IMR-90 (cell line): ENCODE data around the gene BICD1. TPM values are rescaled to one million over a fixed set of nuclear protein-coding genes. Genes with fewer than 3 reads are reported as not detected.
A peak's percentile ranks its signal among the peaks of the same experiment; 100 is the strongest.

ENCODE experiments used
- ATAC-seq: fragments of 200-7000 bp; cut with Tn5 transposase; 2 replicates; pipeline ENCODE4 v1.9.1; 2020; ENCODE audit warnings: low read depth, mild to moderate bottlenecking, moderate library complexity
- BruUV-seq: library from RNA; stranded (reverse); fragments of 400-500 nt; replicated peaks from 2 replicates; lab custom pipeline; 2021; lab: Mats Ljungman, UMichigan
- CTCF ChIA-PET: fragments of 300-600 bp; formaldehyde crosslinking; extraction: SDS; loops from one replicate; lab custom pipeline; 2021; ENCODE audit warnings: antibody characterized with exemption; lab: Yijun Ruan, JAX
- POLR2A ChIA-PET: fragments of 300-600 bp; sonication (Branson Sonifier 250); formaldehyde crosslinking; loops from one replicate; lab custom pipeline; 2022; ENCODE audit warnings: antibody characterized with exemption; ENCODE audit not compliant: unreplicated experiment; lab: Charles Lee
- DNase-seq: peaks from one replicate; pipeline ENCODE4 v3.0.0; 2013
- H2AFZ ChIP-seq: replicated peaks from 2 replicates; pipeline ENCODE3; 2013; ENCODE audit warnings: low read length, mild to moderate bottlenecking; ENCODE audit not compliant: poor library complexity
- H2AK5ac ChIP-seq: 2 replicates; pipeline ENCODE4 v1.6.1; 2013; ENCODE audit warnings: low read depth, low read length, inconsistent platforms
- H2AK9ac ChIP-seq: replicated peaks from 2 replicates; pipeline ENCODE3; 2013; ENCODE audit warnings: mild to moderate bottlenecking, low read depth, low read length, moderate library complexity; ENCODE audit not compliant: poor library complexity
- H2BK120ac ChIP-seq: 2 replicates; pipeline ENCODE4 v1.6.1; 2013; ENCODE audit warnings: low read depth, low read length, inconsistent platforms
- H2BK15ac ChIP-seq: 3 replicates; pipeline ENCODE4 v1.6.1; 2013; ENCODE audit warnings: low read depth, low read length, inconsistent platforms
- H2BK20ac ChIP-seq: 2 replicates; pipeline ENCODE4 v1.6.1; 2013; ENCODE audit warnings: low read depth, mild to moderate bottlenecking, inconsistent platforms, low read length, moderate library complexity
- H2BK5ac ChIP-seq: 2 replicates; pipeline ENCODE4 v1.6.1; 2013; ENCODE audit warnings: mild to moderate bottlenecking, low read depth, low read length, inconsistent platforms; ENCODE audit not compliant: poor library complexity, severe bottlenecking
- H3K14ac ChIP-seq: replicated peaks from 2 replicates; pipeline ENCODE4 v1.6.1; 2013; ENCODE audit warnings: low read depth, low read length, inconsistent platforms
- H3K18ac ChIP-seq: 2 replicates; pipeline ENCODE4 v1.6.1; 2013; ENCODE audit warnings: low read depth, low read length, control low read depth
- H3K23ac ChIP-seq: 2 replicates; pipeline ENCODE4 v1.6.1; 2013; ENCODE audit warnings: low read depth, low read length, inconsistent platforms
- H3K27ac ChIP-seq: 2 replicates; pipeline ENCODE4 v1.5.1; 2013; ENCODE audit warnings: mild to moderate bottlenecking, control low read depth, low read length; ENCODE audit not compliant: insufficient read depth
- H3K27me3 ChIP-seq: 2 replicates; pipeline ENCODE4 v1.6.1; 2013; ENCODE audit warnings: low read length; ENCODE audit not compliant: control insufficient read depth, insufficient read depth
- H3K36me3 ChIP-seq: 2 replicates; pipeline ENCODE4 v1.6.1; 2013; ENCODE audit warnings: low read length, mixed read lengths; ENCODE audit not compliant: control insufficient read depth, insufficient read depth
- H3K4ac ChIP-seq: 2 replicates; pipeline ENCODE4 v1.6.1; 2013; ENCODE audit warnings: low read depth, low read length, inconsistent platforms
- H3K4me1 ChIP-seq: 2 replicates; pipeline ENCODE4 v1.6.1; 2013; ENCODE audit warnings: low read length, mixed read lengths; ENCODE audit not compliant: control insufficient read depth, insufficient read depth
- H3K4me2 ChIP-seq: 2 replicates; pipeline ENCODE4 v1.6.1; 2013; ENCODE audit warnings: low read depth, mild to moderate bottlenecking, control low read depth, low read length, moderate library complexity
- H3K4me3 ChIP-seq: 2 replicates; pipeline ENCODE4 v1.5.1; 2013; ENCODE audit warnings: low read depth, mild to moderate bottlenecking, control low read depth, low read length, moderate library complexity; ENCODE audit not compliant: insufficient read depth
- H3K56ac ChIP-seq: 2 replicates; pipeline ENCODE4 v1.6.1; 2013; ENCODE audit warnings: low read length, inconsistent platforms; ENCODE audit not compliant: insufficient read depth; ENCODE audit errors: extremely low read depth
- H3K79me1 ChIP-seq, 2 experiments: 2 replicates each; pipeline ENCODE4 v1.6.1; 2013; ENCODE audit warnings: low read length in 2 of 2, inconsistent platforms in 1 of 2, low read depth in 1 of 2
- H3K9ac ChIP-seq: 2 replicates; pipeline ENCODE4 v1.6.1; 2013; ENCODE audit warnings: low read depth, low read length, control low read depth
- H3K9me1 ChIP-seq: 2 replicates; pipeline ENCODE4 v1.6.1; 2013; ENCODE audit warnings: low read length, inconsistent platforms; ENCODE audit not compliant: insufficient read depth
- H3K9me3 ChIP-seq: 2 replicates; pipeline ENCODE4 v1.6.1; 2013; ENCODE audit warnings: low read length; ENCODE audit not compliant: control insufficient read depth, insufficient read depth
- H4K20me1 ChIP-seq: 2 replicates; pipeline ENCODE4 v1.6.1; 2013; ENCODE audit warnings: low read length, inconsistent platforms; ENCODE audit not compliant: insufficient read depth
- H4K5ac ChIP-seq: 2 replicates; pipeline ENCODE4 v1.6.1; 2013; ENCODE audit warnings: mild to moderate bottlenecking, low read depth, low read length, control low read depth
- H4K8ac ChIP-seq, 2 experiments: 2 replicates each; pipeline ENCODE4 v1.6.1; 2013; ENCODE audit warnings: low read depth in 2 of 2, low read length in 2 of 2, control low read depth in 1 of 2, inconsistent platforms in 1 of 2
- H4K91ac ChIP-seq: 2 replicates; pipeline ENCODE4 v1.6.1; 2013; ENCODE audit warnings: low read depth, low read length, inconsistent platforms; ENCODE audit not compliant: insufficient read depth
- MAFK ChIP-seq: IDR thresholded peaks from 2 replicates; pipeline ENCODE4 v1.6.1; 2012; ENCODE audit warnings: low read depth, low read length, improper control_type of control experiment
- NFE2L2 ChIP-seq: fragments of 150-350 bp; IDR thresholded peaks from 2 replicates; pipeline ENCODE4 v1.6.1; 2016; ENCODE audit warnings: low read depth, mild to moderate bottlenecking, low read length
- POLR2A ChIP-seq: IDR thresholded peaks from 2 replicates; pipeline ENCODE4 v1.6.1; 2012; ENCODE audit warnings: mild to moderate bottlenecking, low read depth, low read length
- SMC3 ChIP-seq: fragments of 150-350 bp; IDR thresholded peaks from 2 replicates; pipeline ENCODE4 v1.6.1; 2016; ENCODE audit warnings: low read depth, mild to moderate bottlenecking, antibody characterized with exemption, low read length, moderate library complexity
- WGBS, 2 experiments: methylation state at CpG; one replicate each; pipeline versions ENCODE4 v1.1.5 to v1.1.7; 2013; ENCODE audit warnings: missing lambda C conversion rate in 2 of 2; ENCODE audit not compliant: insufficient read length in 1 of 2; ENCODE audit errors: extremely low coverage in 2 of 2; 5-methylcytosine and 5-hydroxymethylcytosine counted together
- dilution Hi-C: fragments of 300-500 bp; cut with HindIII; formaldehyde crosslinking; loops from one replicate; pipeline ENCODE4 v1.14.3; 2018; ENCODE audit warnings: low sequenced_read_pairs; ENCODE audit not compliant: unreplicated experiment
- in situ Hi-C: fragments of 300-500 bp; cut with MboI; formaldehyde crosslinking; loops from 3 replicates; pipeline ENCODE4 v1.14.3; 2019; ENCODE audit warnings: low sequenced_read_pairs, inconsistent platforms, mixed read lengths
- intact Hi-C: fragments of 100-400 bp; cut with micrococcal nuclease; formaldehyde crosslinking; loops from 2 replicates; pipeline ENCODE4 v1.10.0; 2022
- polyA plus RNA-seq, 3 experiments: library from polyadenylated mRNA; depleted of rRNA; stranded (reverse); fragments of >200 nt; gene quantifications; 2 replicates each; pipeline ENCODE4 v1.2.3, GENCODE V29; 2012; ENCODE audit warnings: low replicate concordance in 1 of 3
- total RNA-seq: library from RNA; depleted of rRNA; stranded (reverse); fragments of >200 nt; gene quantifications from 2 replicates; pipeline ENCODE4 v1.2.3, GENCODE V29; 2012

Gene BICD1
- total and polyA plus RNA-seq, 2 of the 4 experiments (the other 2 are of a cell fraction): 17.2 to 21.8 TPM

DNA sequence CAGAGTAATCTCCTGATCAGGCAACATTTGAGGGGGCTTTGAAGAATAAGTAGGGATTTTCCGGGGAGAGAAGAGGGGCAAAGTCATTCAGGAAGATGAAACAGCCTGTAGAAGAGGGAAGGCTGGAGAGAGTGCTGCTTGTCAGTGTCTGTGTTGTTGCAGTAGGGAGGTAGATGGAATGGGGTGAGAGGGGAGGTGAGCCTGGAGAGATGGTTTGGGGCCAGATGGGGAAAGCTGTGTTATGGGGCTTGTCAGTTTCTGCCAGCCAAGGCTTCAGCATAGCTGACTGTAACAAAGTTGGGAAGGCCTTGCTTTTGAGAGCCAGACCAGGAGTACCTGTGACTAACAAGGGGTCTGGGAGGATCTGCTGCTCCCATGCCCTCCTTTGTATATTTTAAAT lies 18.0 kb downstream of the BICD1 start (continued):
- TF ChIP-seq SMC3: no peak

DNA sequence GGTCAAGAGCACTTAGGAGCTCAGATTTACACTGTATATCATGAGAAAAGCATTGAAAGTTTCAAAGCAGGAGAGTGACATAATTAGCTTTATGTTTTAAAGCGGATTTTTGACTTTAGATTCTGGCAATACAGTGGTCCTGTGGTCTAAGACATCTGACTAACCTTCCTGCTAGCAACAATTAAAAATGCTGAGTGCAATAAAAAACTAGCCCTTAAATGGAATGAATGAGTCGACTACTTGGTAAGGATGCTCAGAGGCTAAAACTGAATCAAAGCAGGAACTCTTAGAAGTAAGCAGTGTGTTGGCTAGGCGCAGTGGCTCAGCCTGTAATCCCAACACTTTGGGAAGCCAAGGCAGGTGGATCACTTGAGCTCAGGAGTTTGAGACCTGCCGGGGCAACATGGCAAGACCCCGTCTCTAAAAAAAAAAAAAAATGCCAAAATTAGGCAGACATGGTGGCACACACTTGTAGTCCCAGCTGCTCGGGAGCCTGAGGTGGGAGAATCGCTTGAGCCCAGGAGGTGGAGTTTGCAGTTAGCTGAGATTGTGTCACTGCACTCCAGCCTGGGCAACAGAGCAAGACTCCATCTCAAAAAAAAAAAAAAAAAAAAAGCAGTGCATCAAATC lies 18.9 kb downstream of the BICD1 start:
- no peaks in the 10 kb centered on the region for H3K9me3 ChIP-seq
- H3K14ac ChIP-seq: no peak overlapping the region
- intact Hi-C loops (no loop called here), in situ Hi-C loops (no loop called here), dilution Hi-C loops (no loop called here)
- DNase-seq (peak; percentile 69), ATAC-seq (peak; percentile 46; the same call in 1 of the 2 replicates)
- peaks cover 2% of the 10 kb centered on the region; the same call in 1 of the 2 replicates for H3K9me1 ChIP-seq
- no TSS peak for BruUV-seq
- no peak overlapping the region for H2BK5ac ChIP-seq
- H3K79me1 ChIP-seq: peaks cover 22 to 56% of the 10 kb centered on the region in 2 experiments
- POLR2A ChIA-PET: interaction anchor here (0.7 kb wide), 1 partner anchor 62 kb away, joined by 3 read pairs; no protein-coding TSS in a partner anchor
- no peak overlapping the region for H4K8ac ChIP-seq
- no peak overlapping the region for H3K9ac ChIP-seq
- peaks cover 18% of the 10 kb centered on the region; the same call in 1 of the 2 replicates for H4K20me1 ChIP-seq
- peaks cover 14% of the 10 kb centered on the region for H3K4me1 ChIP-seq
- 0 out of 2 replicates have a peak overlapping the region, but pooled peaks have one; percentile 33 for H2AK5ac ChIP-seq
- H3K18ac ChIP-seq: peak overlapping the region; percentile 48; the same call in 1 of the 2 replicates
- no peak overlapping the region for H3K23ac ChIP-seq
- H3K4me3 ChIP-seq: no peak overlapping the region
- H2AK9ac ChIP-seq: no peak overlapping the region
- CTCF ChIA-PET: interaction anchor here (0.8 kb wide), 1 partner anchor 10 kb away, joined by 3 read pairs; no protein-coding TSS in a partner anchor
- 17% methylated on average over 1 of the region's 7 CpGs; no CpG with 5 or more reads in 1 of the 2 experiments for WGBS, 2 experiments
- TF ChIP-seq NFE2L2: 0 out of 2 replicates have a peak, but pooled peaks have one; percentile 1
- TF ChIP-seq POLR2A: no peak
- peak; percentile 91 for TF ChIP-seq MAFK
- H2BK15ac ChIP-seq: peak overlapping the region; percentile 2; the same call in 1 of the 3 replicates
- 0 out of 2 replicates have a peak overlapping the region, but pooled peaks have one; percentile 26 for H3K4ac ChIP-seq
- H3K27ac ChIP-seq: no peak overlapping the region; the same call in 1 of the 2 replicates
- no peak overlapping the region for H3K56ac ChIP-seq
- H4K91ac ChIP-seq: no peak overlapping the region; the same call in 1 of the 2 replicates
- H2BK20ac ChIP-seq: 0 out of 2 replicates have a peak overlapping the region, but pooled peaks have one; percentile 48
- H2BK120ac ChIP-seq: no peak overlapping the region
- peak overlapping the region; percentile 43; the same call in 1 of the 2 replicates for H3K4me2 ChIP-seq
- H3K27me3 ChIP-seq: no peaks in the 10 kb centered on the region
- H3K36me3 ChIP-seq: no peaks in the 10 kb centered on the region; the same call in 1 of the 2 replicates
- H2AFZ ChIP-seq: no peak overlapping the region
- peak overlapping the region; percentile 26; the same call in 1 of the 2 replicates for H4K5ac ChIP-seq
